T-helper 22 cell (primary cell): Measurements from ENCODE around the gene PARP1.
"Not testable (repeated sequence)": the region's sequence is repeated elsewhere in the genome, so short reads cannot be mapped to it uniquely, and the experiment has no call there.

Experiments used
- DNase-seq: peaks from one replicate; pipeline ENCODE4 v3.0.0-alpha.2; 2020; ENCODE audit warnings: low read depth

PARP1 gene

GRCh38 chr1:226349801-226350518 is 57.9 kb downstream of the PARP1 start:
- DNase-seq, result no peak

GRCh38 chr1:226349081-226349480 is 58.8 kb downstream of the PARP1 start:
- DNase-seq, result no peak

GRCh38 chr1:226344441-226345259 is 63.2 kb downstream of the PARP1 start:
- DNase-seq, result no peak

- DNase-seq, result no peak
Measured at GRCh38 chr1:226342656-226343055, 65.2 kb downstream of the PARP1 start.

- DNase-seq, result not testable (repeated sequence)
Measured at GRCh38 chr1:226340111-226340510, 67.8 kb downstream of the PARP1 start.

- DNase-seq, result no peak
Measured at GRCh38 chr1:226337276-226337875, 70.5 kb downstream of the PARP1 start.

- no peak for DNase-seq
Measured at GRCh38 chr1:226335661-226336060, 72.2 kb downstream of the PARP1 start.

GRCh38 chr1:226332947-226333346 is 74.9 kb downstream of the PARP1 start:
- no peak for DNase-seq

GRCh38 chr1:226329237-226329636 is 78.7 kb downstream of the PARP1 start:
- no peak for DNase-seq

- DNase-seq, result no peak
Measured at GRCh38 chr1:226327761-226328162, 80.1 kb downstream of the PARP1 start.

- DNase-seq, result no peak
Measured at GRCh38 chr1:226325178-226325577, 82.7 kb downstream of the PARP1 start.

- no peak for DNase-seq
Measured at GRCh38 chr1:226324479-226324878, 83.4 kb downstream of the PARP1 start.

- no peak for DNase-seq
Measured at GRCh38 chr1:226322986-226323385, 84.9 kb downstream of the PARP1 start.

GRCh38 chr1:226320930-226321329 is 87.0 kb downstream of the PARP1 start:
- DNase-seq, result no peak

GRCh38 chr1:226318471-226318870 is 89.4 kb downstream of the PARP1 start:
- DNase-seq, result no peak

- DNase-seq, result no peak
Measured at GRCh38 chr1:226314055-226314454, 93.8 kb downstream of the PARP1 start.

- no peak for DNase-seq
Measured at GRCh38 chr1:226312065-226312464, 95.8 kb downstream of the PARP1 start.

- no peak for DNase-seq
Measured at GRCh38 chr1:226311376-226311775, 96.5 kb downstream of the PARP1 start.
